GM06990 (cell line): ENCODE results near the gene MTARC1.

ENCODE experiments used
- DNase-seq: peaks from one replicate; pipeline ENCODE4 v3.0.0-alpha.2; 2011; ENCODE audit not compliant: insufficient read length; ENCODE audit errors: extremely low read depth
- H3K27me3 ChIP-seq: replicated peaks from 2 replicates; pipeline ENCODE4 v1.6.0; 2011; ENCODE audit warnings: low read length; ENCODE audit not compliant: control insufficient read depth, insufficient read depth
- H3K36me3 ChIP-seq: 2 replicates; pipeline ENCODE4 v1.5.1; 2011; ENCODE audit warnings: low read length; ENCODE audit not compliant: control insufficient read depth, insufficient read depth
- H3K4me3 ChIP-seq: replicated peaks from 2 replicates; pipeline ENCODE4 v1.5.1; 2011; ENCODE audit warnings: low read depth, mild to moderate bottlenecking, control low read depth, low read length
- CTCF ChIP-seq: IDR thresholded peaks from 2 replicates; pipeline ENCODE4 v1.5.1; 2011; ENCODE audit warnings: low read length, control low read depth, mild to moderate bottlenecking, inconsistent platforms; ENCODE audit not compliant: insufficient read depth, poor library complexity, severe bottlenecking

MTARC1 gene

GRCh38 chr1:220761688-220762427 is 24.9 kb upstream of the MTARC1 start:
- no peak overlapping the region for H3K4me3 ChIP-seq
- no peaks in the 10 kb centered on the region for H3K27me3 ChIP-seq
- no peaks in the 10 kb centered on the region; the same call in none of the 2 replicates for H3K36me3 ChIP-seq
- DNase-seq, result no peak
- no peak for TF ChIP-seq CTCF

DNA sequence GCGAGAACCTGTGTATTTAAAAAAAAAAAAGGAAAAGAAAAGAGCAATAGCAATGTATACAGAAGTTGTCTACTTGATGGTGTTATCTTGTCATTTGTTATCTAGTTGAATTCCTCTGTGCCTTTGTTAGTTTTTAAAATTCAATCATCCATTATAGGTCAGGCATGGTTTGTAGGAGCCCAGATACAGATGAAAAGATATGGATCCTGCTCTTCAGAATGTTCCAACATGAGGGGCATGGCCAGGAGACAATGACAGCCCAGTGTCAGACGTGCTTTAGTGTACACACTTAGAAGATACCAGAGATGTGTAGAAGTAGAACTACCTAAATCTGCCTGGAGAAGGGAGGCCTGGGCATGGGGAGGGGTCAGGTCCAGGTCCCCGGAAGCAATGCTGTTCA is 22.0 kb upstream of the MTARC1 start:
- no peak for DNase-seq
- Histone ChIP-seq H3K27me3 (no peaks in the 10 kb centered on the region), H3K4me3 (no peak overlapping the region), H3K36me3 (no peaks in the 10 kb centered on the region; the same call in none of the 2 replicates)
- TF ChIP-seq CTCF, result no peak

DNA sequence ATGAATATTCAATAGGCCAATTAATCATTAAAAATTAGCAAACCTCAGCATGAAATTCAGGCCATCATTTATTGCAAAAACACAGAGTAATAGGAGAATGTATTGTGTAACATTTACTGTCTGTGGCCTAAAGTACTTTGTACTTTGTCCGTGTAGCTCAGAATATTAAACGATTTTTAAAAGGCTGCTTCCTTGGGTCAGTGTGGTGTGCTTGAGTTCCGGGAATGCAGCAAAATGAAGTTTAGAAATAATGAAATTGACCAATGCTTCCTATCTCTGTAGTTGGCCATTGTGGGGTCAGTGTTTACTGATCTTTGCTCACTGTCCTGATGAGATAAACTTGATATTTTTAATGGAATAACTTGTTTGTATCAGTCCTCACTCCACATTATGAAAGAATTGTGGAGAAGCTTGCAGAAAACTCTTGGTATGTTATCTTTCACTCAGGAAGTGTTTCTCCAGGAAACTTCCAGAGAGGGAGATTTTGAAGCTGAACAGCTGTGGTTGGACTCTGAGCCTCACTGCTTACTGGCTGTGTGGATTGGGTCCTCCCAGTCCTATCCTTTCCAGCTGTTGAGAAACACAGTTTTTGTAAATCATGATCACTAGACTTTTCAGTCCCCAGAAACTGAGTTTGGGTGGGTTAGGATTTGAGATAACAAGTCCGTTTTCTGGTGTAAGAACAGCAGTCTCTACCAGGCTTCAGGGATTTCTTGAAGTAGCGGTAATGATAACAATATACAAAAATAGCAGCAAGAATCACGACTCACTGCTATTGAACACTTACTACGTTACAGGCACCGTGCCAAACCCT is 19.2 kb upstream of the MTARC1 start:
- no peak overlapping the region for H3K4me3 ChIP-seq
- H3K27me3 ChIP-seq, result no peaks in the 10 kb centered on the region
- DNase-seq, result no peak
- no peaks in the 10 kb centered on the region; the same call in none of the 2 replicates for H3K36me3 ChIP-seq
- TF ChIP-seq CTCF, result no peak

- TF ChIP-seq CTCF, result peak; percentile 14
- DNase-seq, result no peak
- no peaks in the 10 kb centered on the region for H3K27me3 ChIP-seq
- no peak overlapping the region for H3K4me3 ChIP-seq
- H3K36me3 ChIP-seq, result no peaks in the 10 kb centered on the region; the same call in none of the 2 replicates
Measured at GRCh38 chr1:220768126-220768601, 18.5 kb upstream of the MTARC1 start.

GRCh38 chr1:220769205-220769604 is 17.5 kb upstream of the MTARC1 start:
- no peak for TF ChIP-seq CTCF

More at GRCh38 chr1:220769205-220769604, 17.5 kb upstream of the MTARC1 start:
- no peak for DNase-seq
- Histone ChIP-seq H3K27me3 (no peaks in the 10 kb centered on the region), H3K4me3 (no peak overlapping the region), H3K36me3 (no peaks in the 10 kb centered on the region; the same call in 1 of the 2 replicates)
